Hepatocyte (in vitro differentiated cells): ENCODE results near the gene PDE4B. TPM values are rescaled to one million over a fixed set of nuclear protein-coding genes. Genes with fewer than 3 reads are reported as not detected.

Source experiments
- DNase-seq: peaks from one replicate; pipeline ENCODE4 v3.0.0-alpha.2; 2016; ENCODE audit warnings: low spot score
- H2AFZ ChIP-seq: fragments of 200-600 bp; sonication (generic); 2 replicates; pipeline ENCODE4 v1.6.0; 2016; ENCODE audit warnings: antibody characterized with exemption, mild to moderate bottlenecking
- H3K27ac ChIP-seq: fragments of 200-600 bp; sonication (generic); 2 replicates; pipeline ENCODE4 v1.5.1; 2016; ENCODE audit warnings: mild to moderate bottlenecking
- H3K27me3 ChIP-seq: fragments of 200-600 bp; sonication (generic); 2 replicates; pipeline ENCODE4 v1.6.1; 2016
- H3K36me3 ChIP-seq: fragments of 200-600 bp; sonication (generic); replicated peaks from 2 replicates; pipeline ENCODE4 v1.5.1; 2016; ENCODE audit warnings: low read depth; ENCODE audit not compliant: insufficient read depth
- H3K4me1 ChIP-seq: fragments of 200-600 bp; sonication (generic); 2 replicates; pipeline ENCODE4 v1.5.1; 2016; ENCODE audit warnings: mild to moderate bottlenecking, moderate library complexity; ENCODE audit not compliant: insufficient read depth
- H3K4me2 ChIP-seq: fragments of 200-600 bp; sonication (generic); 2 replicates; pipeline ENCODE4 v1.6.0; 2016
- H3K4me3 ChIP-seq: fragments of 200-600 bp; sonication (generic); 2 replicates; pipeline ENCODE4 v1.5.1; 2016; ENCODE audit warnings: mild to moderate bottlenecking
- H3K79me2 ChIP-seq: fragments of 200-600 bp; sonication (generic); 2 replicates; pipeline ENCODE4 v1.6.0; 2017; ENCODE audit warnings: mild to moderate bottlenecking
- H3K9me2 ChIP-seq: fragments of 200-600 bp; sonication (generic); replicated peaks from 2 replicates; pipeline ENCODE4 v1.6.0; 2017; ENCODE audit warnings: mild to moderate bottlenecking; ENCODE audit not compliant: insufficient read depth
- H3K9me3 ChIP-seq: fragments of 200-600 bp; sonication (generic); 2 replicates; pipeline ENCODE4 v1.5.1; 2016; ENCODE audit warnings: low read depth, mild to moderate bottlenecking
- H4K20me1 ChIP-seq: fragments of 200-600 bp; sonication (generic); 2 replicates; pipeline ENCODE4 v1.6.0; 2016; ENCODE audit warnings: mild to moderate bottlenecking; ENCODE audit not compliant: insufficient read depth, poor library complexity, severe bottlenecking
- EZH2 ChIP-seq: fragments of 200-600 bp; sonication (generic); IDR thresholded peaks from 2 replicates; pipeline ENCODE4 v1.6.1; 2016; ENCODE audit warnings: antibody characterized with exemption, mild to moderate bottlenecking, borderline replicate concordance
- EZH2phosphoT487 ChIP-seq: fragments of 200-600 bp; sonication (generic); IDR thresholded peaks from one replicate; pipeline ENCODE4 v1.6.1; 2018; ENCODE audit warnings: antibody characterized with exemption, mild to moderate bottlenecking, low read depth, moderate library complexity; ENCODE audit not compliant: unreplicated experiment, severe bottlenecking
- WGBS: methylation state at CpG from one replicate; pipeline ENCODE4 v1.1.6; 2016; ENCODE audit warnings: low lambda C conversion rate; ENCODE audit errors: missing lambda C conversion rate; 5-methylcytosine and 5-hydroxymethylcytosine counted together
- polyA plus RNA-seq: library from polyadenylated mRNA; unstranded; fragments of >200 nt; fragmentation: Nextera tagmentation; extraction: Ambion mirVana; gene quantifications from 2 replicates; pipeline ENCODE4 v1.2.1, GENCODE V29; 2016
- total RNA-seq: library from RNA; depleted of rRNA; stranded (reverse); fragments of >200 nt; gene quantifications from 2 replicates; pipeline ENCODE4 v1.2.3, GENCODE V29; 2014
- TF ChIP-seq, protein P1 (sequence below): fragments of 200-600 bp; sonication (generic); IDR thresholded peaks from 2 replicates; pipeline ENCODE4 v1.5.1; 2016; ENCODE audit warnings: antibody characterized with exemption, mild to moderate bottlenecking; ENCODE audit not compliant: poor library complexity

PDE4B gene
- total and polyA plus RNA-seq, 2 experiments from 2014 or later = 1.8 to 3.4 TPM

DNA sequence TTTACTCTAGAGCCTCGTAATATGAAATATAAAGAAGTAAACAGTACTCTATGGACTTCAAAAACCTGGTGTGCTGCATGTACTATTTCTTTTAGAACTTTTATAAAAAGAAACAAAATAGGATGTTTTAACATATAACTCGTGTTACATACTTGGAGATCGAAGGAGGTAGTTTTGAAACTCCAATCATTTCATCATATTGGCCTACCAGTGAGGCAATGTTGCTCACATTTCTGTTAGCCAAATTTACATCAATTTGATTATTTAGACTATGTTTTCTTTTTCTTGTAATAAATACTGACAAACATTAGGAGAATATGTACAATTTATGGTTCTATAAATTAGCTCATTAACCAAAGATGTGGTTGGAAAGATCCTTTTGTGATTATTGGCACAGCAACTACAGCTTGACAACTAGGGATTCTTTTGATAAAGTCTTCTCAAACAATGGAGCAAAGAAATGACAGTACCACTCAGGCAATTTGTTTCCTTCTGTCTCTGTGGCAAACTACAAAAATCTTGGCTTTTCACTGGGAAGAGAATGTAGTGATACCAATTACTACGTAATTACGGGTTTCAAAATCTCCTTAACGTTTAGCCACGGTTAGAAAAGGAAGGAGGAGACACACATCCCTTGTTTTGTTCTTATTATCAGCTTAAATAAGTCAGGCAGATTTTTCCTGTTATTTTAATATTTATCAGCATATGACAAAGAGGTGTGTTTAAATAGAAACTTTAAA, 474.7 kb downstream of the PDE4B start:
- no peaks in the 10 kb centered on the region for H4K20me1 ChIP-seq
- no peaks in the 10 kb centered on the region for H3K27me3 ChIP-seq
- 76% methylated on average over 7 of the region's 7 CpGs for WGBS
- H2AFZ ChIP-seq = no peak overlapping the region
- H3K36me3 ChIP-seq = no peaks in the 10 kb centered on the region
- no peak overlapping the region for H3K27ac ChIP-seq
- TF ChIP-seq, protein P1, sequence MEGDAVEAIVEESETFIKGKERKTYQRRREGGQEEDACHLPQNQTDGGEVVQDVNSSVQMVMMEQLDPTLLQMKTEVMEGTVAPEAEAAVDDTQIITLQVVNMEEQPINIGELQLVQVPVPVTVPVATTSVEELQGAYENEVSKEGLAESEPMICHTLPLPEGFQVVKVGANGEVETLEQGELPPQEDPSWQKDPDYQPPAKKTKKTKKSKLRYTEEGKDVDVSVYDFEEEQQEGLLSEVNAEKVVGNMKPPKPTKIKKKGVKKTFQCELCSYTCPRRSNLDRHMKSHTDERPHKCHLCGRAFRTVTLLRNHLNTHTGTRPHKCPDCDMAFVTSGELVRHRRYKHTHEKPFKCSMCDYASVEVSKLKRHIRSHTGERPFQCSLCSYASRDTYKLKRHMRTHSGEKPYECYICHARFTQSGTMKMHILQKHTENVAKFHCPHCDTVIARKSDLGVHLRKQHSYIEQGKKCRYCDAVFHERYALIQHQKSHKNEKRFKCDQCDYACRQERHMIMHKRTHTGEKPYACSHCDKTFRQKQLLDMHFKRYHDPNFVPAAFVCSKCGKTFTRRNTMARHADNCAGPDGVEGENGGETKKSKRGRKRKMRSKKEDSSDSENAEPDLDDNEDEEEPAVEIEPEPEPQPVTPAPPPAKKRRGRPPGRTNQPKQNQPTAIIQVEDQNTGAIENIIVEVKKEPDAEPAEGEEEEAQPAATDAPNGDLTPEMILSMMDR = no peak
- TF ChIP-seq EZH2 (no peak), EZH2phosphoT487 (no peak)
- no peak for DNase-seq
- peaks cover 22% of the 10 kb centered on the region for H3K4me1 ChIP-seq
- no peaks in the 10 kb centered on the region for H3K9me2 ChIP-seq
- no peak overlapping the region for H3K4me3 ChIP-seq
- H3K9me3 ChIP-seq = no peaks in the 10 kb centered on the region
- H3K79me2 ChIP-seq = no peaks in the 10 kb centered on the region
- no peak overlapping the region for H3K4me2 ChIP-seq

GRCh38 chr1:66269222-66269621, 476.5 kb downstream of the PDE4B start:
- peaks cover 22% of the 10 kb centered on the region for H3K4me1 ChIP-seq
- no peak overlapping the region for H3K4me2 ChIP-seq
- WGBS = 85% methylated on average over 5 of the region's 5 CpGs
- H3K79me2 ChIP-seq = no peaks in the 10 kb centered on the region
- DNase-seq = no peak
- no peak overlapping the region for H3K27ac ChIP-seq
- H2AFZ ChIP-seq = no peak overlapping the region
- H3K9me3 ChIP-seq = no peaks in the 10 kb centered on the region
- no peaks in the 10 kb centered on the region for H3K27me3 ChIP-seq
- no peaks in the 10 kb centered on the region for H4K20me1 ChIP-seq
- TF ChIP-seq EZH2 (no peak), EZH2phosphoT487 (no peak)
- TF ChIP-seq, protein P1 = no peak
- no peaks in the 10 kb centered on the region for H3K36me3 ChIP-seq
- no peak overlapping the region for H3K4me3 ChIP-seq
- H3K9me2 ChIP-seq = no peaks in the 10 kb centered on the region

- H3K27me3 ChIP-seq = no peaks in the 10 kb centered on the region
- no peak overlapping the region for H2AFZ ChIP-seq
These were observed 477.6 kb downstream of the PDE4B start for GRCh38 chr1:66270119-66270812.

More at GRCh38 chr1:66270119-66270812, 477.6 kb downstream of the PDE4B start:
- peaks cover 22% of the 10 kb centered on the region for H3K4me1 ChIP-seq
- no peaks in the 10 kb centered on the region for H3K9me2 ChIP-seq
- TF ChIP-seq, protein P1 = no peak
- TF ChIP-seq EZH2phosphoT487 (no peak), EZH2 (no peak)
- no peak overlapping the region for H3K4me2 ChIP-seq
- H3K79me2 ChIP-seq = no peaks in the 10 kb centered on the region
- H3K4me3 ChIP-seq = no peak overlapping the region
- peak; percentile 21 for DNase-seq
- H3K27ac ChIP-seq = peak overlapping the region; percentile 72
- 75% methylated on average over 5 of the region's 5 CpGs for WGBS
- no peaks in the 10 kb centered on the region for H3K9me3 ChIP-seq
- H3K36me3 ChIP-seq = no peaks in the 10 kb centered on the region
- no peaks in the 10 kb centered on the region for H4K20me1 ChIP-seq
